Endodermal cell (in vitro differentiated cells): ENCODE measurements around the gene YOD1. TPM values are rescaled to one million over a fixed set of nuclear protein-coding genes. Genes with fewer than 3 reads are reported as not detected.
A peak's percentile ranks its signal among the peaks of the same experiment; 100 is the strongest.

Experiments
- DNase-seq: peaks from one replicate; pipeline ENCODE4 v3.0.0-alpha.2; 2017
- H3K27ac ChIP-seq: 2 replicates; pipeline ENCODE4 v1.5.1; 2013; ENCODE audit warnings: mild to moderate bottlenecking, low read depth, low read length, moderate library complexity
- H3K27me3 ChIP-seq: 2 replicates; pipeline ENCODE4 v1.6.1; 2013; ENCODE audit warnings: mild to moderate bottlenecking, low read length, moderate library complexity; ENCODE audit not compliant: insufficient read depth, control insufficient read depth, poor library complexity, severe bottlenecking
- H3K36me3 ChIP-seq: 2 replicates; pipeline ENCODE4 v1.7.0; 2013; ENCODE audit warnings: mild to moderate bottlenecking, low read length, moderate library complexity; ENCODE audit not compliant: control insufficient read depth, insufficient read depth
- H3K4me1 ChIP-seq: one replicate; pipeline ENCODE4 v1.7.0; 2013; ENCODE audit warnings: low read length; ENCODE audit not compliant: control insufficient read depth, insufficient read depth
- H3K4me3 ChIP-seq: 2 replicates; pipeline ENCODE4 v1.5.1; 2013; ENCODE audit warnings: mild to moderate bottlenecking, low read length, moderate library complexity
- H3K9ac ChIP-seq: 2 replicates; pipeline ENCODE4 v1.6.1; 2013; ENCODE audit warnings: mild to moderate bottlenecking, low read length, moderate library complexity; ENCODE audit not compliant: poor library complexity, severe bottlenecking; ENCODE audit errors: extremely low read depth
- H3K9me3 ChIP-seq: 2 replicates; pipeline ENCODE4 v1.6.1; 2013; ENCODE audit warnings: mild to moderate bottlenecking, low read length, moderate library complexity; ENCODE audit not compliant: control insufficient read depth
- H3K27ac Mint-ChIP-seq: 2 replicates; pipeline ENCODE4 v1.8.0; 2020; ENCODE audit warnings: mixed read lengths
- H3K27me3 Mint-ChIP-seq: 2 replicates; pipeline ENCODE4 v1.8.0; 2021; ENCODE audit warnings: mild to moderate bottlenecking, mixed read lengths; ENCODE audit not compliant: insufficient read depth
- H3K36me3 Mint-ChIP-seq: 2 replicates; pipeline ENCODE4 v1.8.0; 2020; ENCODE audit warnings: low read depth, mixed read lengths
- H3K4me1 Mint-ChIP-seq: 2 replicates; pipeline ENCODE4 v1.8.0; 2020; ENCODE audit warnings: mixed read lengths
- H3K4me3 Mint-ChIP-seq: 2 replicates; pipeline ENCODE4 v1.8.0; 2020; ENCODE audit warnings: mild to moderate bottlenecking, moderate library complexity, mixed read lengths
- H3K9me3 Mint-ChIP-seq: 2 replicates; pipeline ENCODE4 v1.8.0; 2020; ENCODE audit warnings: mild to moderate bottlenecking, mixed read lengths
- WGBS, 2 experiments: methylation state at CpG; one replicate each; pipeline versions ENCODE4 v1.1.5 to v1.1.7; 2013; ENCODE audit warnings: missing lambda C conversion rate in 2 of 2, mixed read lengths in 1 of 2; ENCODE audit not compliant: insufficient coverage in 1 of 2, insufficient read length in 1 of 2; 5-methylcytosine and 5-hydroxymethylcytosine counted together
- total RNA-seq, 2 donors: library from RNA; stranded (reverse); fragmentation: NEBNext Ultra II Directional in 1 of 2; extraction: Animal tissue kit (Norgen Biotek cat#: 25700) in 1 of 2; gene quantifications; 2 replicates in 1 of 2; 3 replicates in 1 of 2; pipeline ENCODE4 v1.2.1, GENCODE V29; 2021
- TF ChIP-seq, protein P1 (sequence below): fragments of 200-600 bp; sonication (generic); conservative IDR thresholded peaks from 2 replicates; pipeline ENCODE4 v1.5.0; 2021; ENCODE audit warnings: antibody characterized with exemption, mild to moderate bottlenecking

YOD1 gene
- total RNA-seq, 2 donors from 2014 or later = 10.8 to 18.8 TPM

GRCh38 chr1:207069858-207070506 lies 19.0 kb upstream of the YOD1 start:
- Histone ChIP-seq H3K9ac (no peak overlapping the region), H3K36me3 (peaks cover 4% of the 10 kb centered on the region), H3K4me3 (no peak overlapping the region), H3K27ac (no peak overlapping the region), H3K9me3 (no peaks in the 10 kb centered on the region), H3K27me3 (no peaks in the 10 kb centered on the region), H3K4me1 (peaks cover 1% of the 10 kb centered on the region)
- H3K9me3 Mint-ChIP-seq = no peaks in the 10 kb centered on the region
- H3K27ac Mint-ChIP-seq = no peak overlapping the region
- peaks cover 25% of the 10 kb centered on the region for H3K36me3 Mint-ChIP-seq
- 95 to 97% methylated on average over 4 to 5 of the region's 5 CpGs for WGBS, 2 experiments
- peak; percentile 24 for DNase-seq
- no peaks in the 10 kb centered on the region for H3K4me1 Mint-ChIP-seq
- H3K4me3 Mint-ChIP-seq = no peak overlapping the region
- H3K27me3 Mint-ChIP-seq = no peaks in the 10 kb centered on the region
- TF ChIP-seq, protein P1, sequence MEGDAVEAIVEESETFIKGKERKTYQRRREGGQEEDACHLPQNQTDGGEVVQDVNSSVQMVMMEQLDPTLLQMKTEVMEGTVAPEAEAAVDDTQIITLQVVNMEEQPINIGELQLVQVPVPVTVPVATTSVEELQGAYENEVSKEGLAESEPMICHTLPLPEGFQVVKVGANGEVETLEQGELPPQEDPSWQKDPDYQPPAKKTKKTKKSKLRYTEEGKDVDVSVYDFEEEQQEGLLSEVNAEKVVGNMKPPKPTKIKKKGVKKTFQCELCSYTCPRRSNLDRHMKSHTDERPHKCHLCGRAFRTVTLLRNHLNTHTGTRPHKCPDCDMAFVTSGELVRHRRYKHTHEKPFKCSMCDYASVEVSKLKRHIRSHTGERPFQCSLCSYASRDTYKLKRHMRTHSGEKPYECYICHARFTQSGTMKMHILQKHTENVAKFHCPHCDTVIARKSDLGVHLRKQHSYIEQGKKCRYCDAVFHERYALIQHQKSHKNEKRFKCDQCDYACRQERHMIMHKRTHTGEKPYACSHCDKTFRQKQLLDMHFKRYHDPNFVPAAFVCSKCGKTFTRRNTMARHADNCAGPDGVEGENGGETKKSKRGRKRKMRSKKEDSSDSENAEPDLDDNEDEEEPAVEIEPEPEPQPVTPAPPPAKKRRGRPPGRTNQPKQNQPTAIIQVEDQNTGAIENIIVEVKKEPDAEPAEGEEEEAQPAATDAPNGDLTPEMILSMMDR = no peak

DNA sequence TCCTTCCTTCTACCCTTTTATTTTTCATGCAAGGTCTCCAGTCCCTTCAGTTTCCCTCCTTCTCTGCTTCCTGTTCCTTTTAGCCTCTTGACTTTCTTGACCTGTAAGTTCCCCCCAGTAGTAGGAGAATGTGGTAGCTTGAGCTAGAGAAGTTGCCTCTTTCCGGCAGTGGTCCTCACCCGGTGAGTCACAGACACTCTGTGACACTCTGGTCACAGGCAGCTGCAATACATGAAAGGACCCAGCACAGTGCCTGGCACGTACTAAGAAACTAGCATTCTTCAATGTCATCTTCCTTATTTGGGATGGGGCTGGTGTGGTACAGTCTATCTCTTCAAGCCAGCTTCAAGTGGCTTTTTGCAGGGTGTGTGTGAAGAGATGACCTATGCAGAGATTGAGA lies 18.1 kb upstream of the YOD1 start:
- TF ChIP-seq, protein P1 = no peak
- peaks cover 34% of the 10 kb centered on the region for H3K36me3 Mint-ChIP-seq
- no peak overlapping the region for H3K9ac ChIP-seq

DNA sequence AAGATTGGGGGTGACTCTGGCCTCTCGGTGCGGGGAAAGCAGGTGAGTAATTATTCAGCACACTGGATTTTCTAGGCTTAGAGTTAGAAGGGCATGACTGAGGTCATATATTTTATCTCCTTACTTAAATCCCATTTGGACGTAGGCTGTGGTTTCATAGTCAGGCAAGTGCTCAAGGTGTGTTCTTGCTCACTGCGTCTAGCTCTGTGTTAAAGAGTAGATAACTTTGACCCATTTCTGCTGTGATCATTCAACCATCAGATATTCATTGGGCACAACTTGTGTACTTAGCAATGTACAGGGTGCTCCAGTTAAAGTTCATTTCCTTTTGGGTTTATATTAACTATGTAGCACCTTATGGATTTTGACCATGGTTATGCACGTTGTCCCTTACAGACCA lies 16.7 kb upstream of the YOD1 start:
- H3K9me3 ChIP-seq = no peaks in the 10 kb centered on the region
- peaks cover 4% of the 10 kb centered on the region for H3K36me3 ChIP-seq
- no peaks in the 10 kb centered on the region for H3K27me3 ChIP-seq
- no peak overlapping the region for H3K27ac ChIP-seq
- no peak overlapping the region for H3K27ac Mint-ChIP-seq
- no peaks in the 10 kb centered on the region for H3K4me1 ChIP-seq
- peaks cover 39% of the 10 kb centered on the region for H3K36me3 Mint-ChIP-seq
- TF ChIP-seq, protein P1 = no peak
- H3K4me3 Mint-ChIP-seq = no peak overlapping the region
- peak; percentile 2 for DNase-seq
- H3K4me1 Mint-ChIP-seq = no peaks in the 10 kb centered on the region
- no peak overlapping the region for H3K4me3 ChIP-seq
- H3K27me3 Mint-ChIP-seq = no peaks in the 10 kb centered on the region
- H3K9ac ChIP-seq = no peak overlapping the region
- no peaks in the 10 kb centered on the region for H3K9me3 Mint-ChIP-seq
- 77 to 80% methylated on average over 2 to 5 of the region's 5 CpGs for WGBS, 2 experiments

More for the DNA sequence above, 18.1 kb upstream of the YOD1 start:
- Histone ChIP-seq H3K4me3 (no peak overlapping the region), H3K36me3 (peaks cover 4% of the 10 kb centered on the region), H3K4me1 (no peaks in the 10 kb centered on the region), H3K27me3 (no peaks in the 10 kb centered on the region), H3K9me3 (no peaks in the 10 kb centered on the region), H3K27ac (no peak overlapping the region)
- 93% methylated on average over 3 of the region's 3 CpGs; no CpG with 5 or more reads in 1 of the 2 experiments for WGBS, 2 experiments
- H3K4me3 Mint-ChIP-seq = no peak overlapping the region
- no peaks in the 10 kb centered on the region for H3K9me3 Mint-ChIP-seq
- H3K27me3 Mint-ChIP-seq = no peaks in the 10 kb centered on the region
- no peaks in the 10 kb centered on the region for H3K4me1 Mint-ChIP-seq
- H3K27ac Mint-ChIP-seq = no peak overlapping the region
- DNase-seq = peak; percentile 5
